BLaER1 treated with 17β-estradiol and CSF1 and Interleukin-3, amounts not matched to agents 10 nM and 100 nM (cell line): ENCODE results near the gene PNPLA3.

Experiments used
- H3K27ac ChIP-seq, 11 experiments: shearing (Covaris generic); formaldehyde crosslinking; 2 replicates each; pipeline ENCODE4 v1.8.1; 2022
- H3K27me3 ChIP-seq, 11 experiments: shearing (Covaris generic); formaldehyde crosslinking; 2 replicates each; pipeline ENCODE4 v1.8.1; 2022
- H3K36me3 ChIP-seq, 11 experiments: shearing (Covaris generic); formaldehyde crosslinking; 2 replicates each; pipeline ENCODE4 v1.8.1; 2022
- H3K4me1 ChIP-seq, 10 experiments: shearing (Covaris generic); formaldehyde crosslinking; 2 replicates each; pipeline ENCODE4 v1.8.1; 2022
- H3K4me2 ChIP-seq, 11 experiments: shearing (Covaris generic); formaldehyde crosslinking; 2 replicates each; pipeline ENCODE4 v1.8.1; 2022
- H3K4me3 ChIP-seq, 10 experiments: shearing (Covaris generic); formaldehyde crosslinking; 2 replicates each; pipeline ENCODE4 v1.8.1; 2022
- H3K9ac ChIP-seq, 11 experiments: shearing (Covaris generic); formaldehyde crosslinking; 2 replicates each; pipeline ENCODE4 v1.8.1; 2022
- H3K9me3 ChIP-seq, 11 experiments: shearing (Covaris generic); formaldehyde crosslinking; replicated peaks in 1 of 11; 2 replicates each; pipeline ENCODE4 v1.8.1; 2022
- H4K20me1 ChIP-seq, 11 experiments: shearing (Covaris generic); formaldehyde crosslinking; 2 replicates each; pipeline ENCODE4 v1.8.1; 2022
- Cebpa-rat ChIP-seq, 11 experiments: shearing (Covaris generic); IDR thresholded peaks; 2 replicates each; pipeline ENCODE4 v1.8.1; 2022

The PNPLA3 gene

GRCh38 chr22:43948836-43949406 lies 25.3 kb downstream of the PNPLA3 start:
- H3K36me3 ChIP-seq = no peaks in the 10 kb centered on the region
- no peak for TF ChIP-seq Cebpa-rat (IDR thresholded peaks at IDR 0.05)
- H3K9ac ChIP-seq = no peak overlapping the region
- H3K9me3 ChIP-seq = no peaks in the 10 kb centered on the region
- no peaks in the 10 kb centered on the region for H4K20me1 ChIP-seq
- H3K4me2 ChIP-seq = no peak overlapping the region
- no peaks in the 10 kb centered on the region; a peak in 1 of 22 replicates for H3K27me3 ChIP-seq
- peaks cover 12 to 25% (median 20%) of the 10 kb centered on the region in 10 experiments for H3K4me1 ChIP-seq
- no peak overlapping the region for H3K4me3 ChIP-seq
- H3K27ac ChIP-seq = no peak overlapping the region

GRCh38 chr22:43951391-43951790 lies 27.8 kb downstream of the PNPLA3 start:
- no peak overlapping the region for H3K4me2 ChIP-seq
- H3K4me3 ChIP-seq = no peak overlapping the region
- no peaks in the 10 kb centered on the region for H3K9me3 ChIP-seq
- no peak overlapping the region for H3K9ac ChIP-seq
- H3K27me3 ChIP-seq = no peaks in the 10 kb centered on the region; a peak in 1 of 22 replicates
- H3K27ac ChIP-seq = no peak overlapping the region
- no peak for TF ChIP-seq Cebpa-rat (IDR thresholded peaks at IDR 0.05)
- peaks cover 0 to 2% (median 0%) of the 10 kb centered on the region in 11 experiments; a peak in 1 of 22 replicates for H4K20me1 ChIP-seq
- peaks cover 12 to 22% (median 16%) of the 10 kb centered on the region in 10 experiments for H3K4me1 ChIP-seq
- H3K36me3 ChIP-seq = no peaks in the 10 kb centered on the region

- TF ChIP-seq Cebpa-rat (IDR thresholded peaks at IDR 0.05) = no peak
- Histone ChIP-seq H3K27ac (no peak overlapping the region), H3K4me3 (no peak overlapping the region), H3K9me3 (no peaks in the 10 kb centered on the region), H3K36me3 (peaks cover 0 to 3% (median 0%) of the 10 kb centered on the region in 11 experiments; a peak in 1 of 22 replicates), H3K9ac (no peak overlapping the region), H3K4me2 (no peak overlapping the region), H3K4me1 (peaks cover 18 to 27% (median 22%) of the 10 kb centered on the region in 10 experiments), H3K27me3 (no peaks in the 10 kb centered on the region; a peak in 1 of 22 replicates), H4K20me1 (peaks cover 0 to 7% (median 0%) of the 10 kb centered on the region in 11 experiments; a peak in 2 of 22 replicates)
These were observed 28.4 kb downstream of the PNPLA3 start for GRCh38 chr22:43951966-43952365.

GRCh38 chr22:43953988-43954785 lies 30.6 kb downstream of the PNPLA3 start:
- peaks cover 0 to 12% (median 0%) of the 10 kb centered on the region in 11 experiments; a peak in 1 of 22 replicates for H3K36me3 ChIP-seq
- H3K27ac ChIP-seq = peak overlapping the region in 9 of 11 experiments; percentile 74 to 92 (median 83); a peak in 16 of 22 replicates
- peak overlapping the region; percentile 80 to 88 (median 85) for H3K9ac ChIP-seq
- H3K4me2 ChIP-seq = peak overlapping the region; percentile 79 to 98 (median 92)
- H3K4me1 ChIP-seq = peaks cover 22 to 31% (median 26%) of the 10 kb centered on the region in 10 experiments
- no peaks in the 10 kb centered on the region; a peak in 1 of 22 replicates for H3K27me3 ChIP-seq
- H3K9me3 ChIP-seq = no peaks in the 10 kb centered on the region
- H3K4me3 ChIP-seq = peak overlapping the region; percentile 66 to 97 (median 86)
- TF ChIP-seq Cebpa-rat (IDR thresholded peaks at IDR 0.05) = no peak
- H4K20me1 ChIP-seq = peaks cover 0 to 27% (median 12%) of the 10 kb centered on the region in 11 experiments; a peak in 7 of 22 replicates

GRCh38 chr22:43955040-43955882 lies 31.7 kb downstream of the PNPLA3 start, which contains the start of gene SAMM50:
SAMM50 (plus strand) TSS chr22:43955442; CDS start chr22:43955578, 136 bp downstream.
- Histone ChIP-seq H3K36me3 (peaks cover 0 to 17% (median 2%) of the 10 kb centered on the region in 11 experiments; a peak in 5 of 22 replicates), H3K9ac (peak within 1 kb of the TSS; percentile 80 to 88 (median 85)), H3K27ac (peak within 1 kb of the TSS; percentile 58 to 92 (median 80); a peak in 21 of 22 replicates), H3K27me3 (no peaks in the 10 kb centered on the region; a peak in 1 of 22 replicates), H3K4me1 (peaks cover 22 to 31% (median 26%) of the 10 kb centered on the region in 10 experiments), H3K4me3 (peak within 1 kb of the TSS; percentile 66 to 97 (median 86)), H4K20me1 (peaks cover 0 to 35% (median 15%) of the 10 kb centered on the region in 11 experiments; a peak in 15 of 22 replicates), H3K9me3 (no peaks in the 10 kb centered on the region), H3K4me2 (peak within 1 kb of the TSS; percentile 87 to 98 (median 92))
- no peak for TF ChIP-seq Cebpa-rat (IDR thresholded peaks at IDR 0.05)

GRCh38 chr22:43955883-43956782 lies 32.5 kb downstream of the PNPLA3 start:
- H3K9ac ChIP-seq = peak overlapping the region; percentile 80 to 88 (median 85)
- no peak for TF ChIP-seq Cebpa-rat (IDR thresholded peaks at IDR 0.05)
- peak overlapping the region; percentile 66 to 97 (median 86) for H3K4me3 ChIP-seq
- H3K27me3 ChIP-seq = no peaks in the 10 kb centered on the region; a peak in 1 of 22 replicates
- H3K4me2 ChIP-seq = peak overlapping the region; percentile 87 to 98 (median 92)
- H3K4me1 ChIP-seq = peaks cover 22 to 31% (median 26%) of the 10 kb centered on the region in 10 experiments
- H3K36me3 ChIP-seq = peaks cover 0 to 26% (median 11%) of the 10 kb centered on the region in 11 experiments; a peak in 8 of 22 replicates
- no peaks in the 10 kb centered on the region for H3K9me3 ChIP-seq
- peaks cover 0 to 44% (median 23%) of the 10 kb centered on the region in 11 experiments; a peak in 17 of 22 replicates for H4K20me1 ChIP-seq
- peak overlapping the region; percentile 36 to 92 (median 80); a peak in 21 of 22 replicates for H3K27ac ChIP-seq

GRCh38 chr22:43956805-43957463 lies 33.3 kb downstream of the PNPLA3 start:
- H3K4me2 ChIP-seq = peak overlapping the region; percentile 87 to 98 (median 92)
- H4K20me1 ChIP-seq = peaks cover 5 to 52% (median 29%) of the 10 kb centered on the region in 11 experiments; a peak in 17 of 22 replicates
- H3K9me3 ChIP-seq = no peaks in the 10 kb centered on the region
- TF ChIP-seq Cebpa-rat (IDR thresholded peaks at IDR 0.05) = no peak
- H3K9ac ChIP-seq = peak overlapping the region in 2 of 11 experiments; percentile 80 to 86; a peak in 2 of 22 replicates
- H3K4me3 ChIP-seq = peak overlapping the region in 9 of 10 experiments; percentile 66 to 97 (median 85); a peak in 12 of 20 replicates
- H3K36me3 ChIP-seq = peaks cover 0 to 29% (median 11%) of the 10 kb centered on the region in 11 experiments; a peak in 10 of 22 replicates
- no peaks in the 10 kb centered on the region; a peak in 1 of 22 replicates for H3K27me3 ChIP-seq
- H3K4me1 ChIP-seq = peaks cover 22 to 31% (median 26%) of the 10 kb centered on the region in 10 experiments
- no peak overlapping the region for H3K27ac ChIP-seq
